Thymus (tissue), 11 donors: ENCODE results near the gene ROR1. TPM values are rescaled to one million over a fixed set of nuclear protein-coding genes. Genes with fewer than 3 reads are reported as not detected.

Experiments
- DNase-seq, 9 donors: peaks; one replicate each; pipeline ENCODE4 v3.0.0-alpha.2; 2013; ENCODE audit warnings: low spot score in 9 of 9, low read depth in 6 of 9, missing footprints in 1 of 9
- H3K27ac ChIP-seq, 2 donors: one replicate each; pipeline ENCODE4 v1.5.1; 2013; ENCODE audit warnings: control low read depth in 1 of 2, low read depth in 1 of 2, low read length in 1 of 2, mild to moderate bottlenecking in 1 of 2, moderate library complexity in 1 of 2
- H3K27me3 ChIP-seq, 2 donors: one replicate each; pipeline ENCODE4 v1.5.1; 2013; ENCODE audit warnings: low read length in 1 of 2; ENCODE audit not compliant: control insufficient read depth in 2 of 2, insufficient read depth in 1 of 2
- H3K36me3 ChIP-seq, 2 donors: one replicate each; pipeline ENCODE4 v1.5.1; 2013; ENCODE audit warnings: low read length in 1 of 2, mild to moderate bottlenecking in 1 of 2, moderate library complexity in 1 of 2; ENCODE audit not compliant: control insufficient read depth in 2 of 2, insufficient read depth in 2 of 2
- H3K4me1 ChIP-seq, 2 donors: one replicate each; pipeline ENCODE4 v1.5.1; 2013; ENCODE audit warnings: low read length in 2 of 2; ENCODE audit not compliant: control insufficient read depth in 2 of 2, insufficient read depth in 2 of 2
- H3K4me3 ChIP-seq, 2 donors: one replicate each; pipeline ENCODE4 v1.5.1; 2013; ENCODE audit warnings: low read length in 2 of 2, control low read depth in 1 of 2, mild to moderate bottlenecking in 1 of 2
- H3K9me3 ChIP-seq, 2 donors: one replicate each; pipeline ENCODE4 v1.5.1; 2013; ENCODE audit warnings: low read length in 1 of 2, mild to moderate bottlenecking in 1 of 2; ENCODE audit not compliant: control insufficient read depth in 2 of 2, insufficient read depth in 1 of 2
- WGBS: extraction: QIAGEN DNeasy Blood & Tissue Kit; methylation state at CpG from one replicate; pipeline ENCODE4 v1.1.7; 2013; 5-methylcytosine and 5-hydroxymethylcytosine counted together
- polyA plus RNA-seq: library from polyadenylated mRNA; stranded (reverse); fragments of 200-250 nt; gene quantifications from one replicate; pipeline ENCODE4 v1.2.3, GENCODE V29; 2013
- total RNA-seq: library from RNA; stranded (reverse); fragments of 120-200 nt; gene quantifications from one replicate; pipeline ENCODE4 v1.2.4, GENCODE V29; 2013
- donor health status: healthy.

ROR1 gene
- total and polyA plus RNA-seq, 2 donors: 1.5 to 5.2 TPM

GRCh38 chr1:63884486-63884885 lies 110.7 kb downstream of the ROR1 start:
- H3K4me1 ChIP-seq: no peaks in the 10 kb centered on the region
- no peaks in the 10 kb centered on the region for H3K9me3 ChIP-seq
- H3K36me3 ChIP-seq: no peaks in the 10 kb centered on the region
- 96% methylated on average over 2 of the region's 2 CpGs for WGBS
- no peak for DNase-seq
- H3K4me3 ChIP-seq: no peak overlapping the region
- H3K27ac ChIP-seq: no peak overlapping the region
- H3K27me3 ChIP-seq: no peaks in the 10 kb centered on the region

GRCh38 chr1:63885899-63886298 lies 112.1 kb downstream of the ROR1 start:
- WGBS: 96% methylated on average over 10 of the region's 10 CpGs
- Histone ChIP-seq H3K4me3 (no peak overlapping the region), H3K36me3 (no peaks in the 10 kb centered on the region), H3K4me1 (no peaks in the 10 kb centered on the region), H3K9me3 (no peaks in the 10 kb centered on the region), H3K27me3 (no peaks in the 10 kb centered on the region), H3K27ac (no peak overlapping the region)
- DNase-seq: no peak

- H3K27ac ChIP-seq: no peak overlapping the region
- no peaks in the 10 kb centered on the region for H3K9me3 ChIP-seq
- 95% methylated on average over 3 of the region's 3 CpGs for whole genome bisulfite sequencing
- no peaks in the 10 kb centered on the region for H3K36me3 ChIP-seq
- no peak overlapping the region for H3K4me3 ChIP-seq
- H3K4me1 ChIP-seq: no peaks in the 10 kb centered on the region
- DNase-seq: no peak
- H3K27me3 ChIP-seq: no peaks in the 10 kb centered on the region
Observed at GRCh38 chr1:63886340-63886739, 112.5 kb downstream of the ROR1 start.

- H3K27ac ChIP-seq: no peak overlapping the region
- no peaks in the 10 kb centered on the region for H3K9me3 ChIP-seq
- 97% methylated on average over 2 of the region's 2 CpGs for WGBS
Observed at GRCh38 chr1:63887809-63888208, 114.0 kb downstream of the ROR1 start.

GRCh38 chr1:63888984-63889383 lies 115.2 kb downstream of the ROR1 start:
- no peak overlapping the region for H3K27ac ChIP-seq
- no peaks in the 10 kb centered on the region for H3K36me3 ChIP-seq
- no peaks in the 10 kb centered on the region for H3K9me3 ChIP-seq
- H3K4me3 ChIP-seq: no peak overlapping the region
- DNase-seq: no peak
- peaks cover 0 to 5% of the 10 kb centered on the region in 2 donors for H3K4me1 ChIP-seq
- no peaks in the 10 kb centered on the region for H3K27me3 ChIP-seq
- 95% methylated on average over 1 of the region's 1 CpG for WGBS

More at GRCh38 chr1:63887809-63888208, 114.0 kb downstream of the ROR1 start:
- H3K4me1 ChIP-seq: peaks cover 0 to 3% of the 10 kb centered on the region in 2 donors
- DNase-seq: no peak
- H3K27me3 ChIP-seq: no peaks in the 10 kb centered on the region
- H3K36me3 ChIP-seq: no peaks in the 10 kb centered on the region
- H3K4me3 ChIP-seq: no peak overlapping the region

GRCh38 chr1:63890468-63890867 lies 116.7 kb downstream of the ROR1 start:
- no peak overlapping the region for H3K27ac ChIP-seq

GRCh38 chr1:63891060-63891690 lies 117.4 kb downstream of the ROR1 start:
- Histone ChIP-seq H3K27me3 (no peaks in the 10 kb centered on the region), H3K36me3 (no peaks in the 10 kb centered on the region), H3K4me1 (peaks cover 0 to 5% of the 10 kb centered on the region in 2 donors), H3K9me3 (no peaks in the 10 kb centered on the region), H3K27ac (no peak overlapping the region), H3K4me3 (no peak overlapping the region)
- 96% methylated on average over 4 of the region's 4 CpGs for WGBS
- DNase-seq: no peak

More at GRCh38 chr1:63890468-63890867, 116.7 kb downstream of the ROR1 start:
- no peaks in the 10 kb centered on the region for H3K27me3 ChIP-seq
- no peak for DNase-seq
- H3K4me3 ChIP-seq: no peak overlapping the region
- H3K9me3 ChIP-seq: no peaks in the 10 kb centered on the region
- peaks cover 0 to 5% of the 10 kb centered on the region in 2 donors for H3K4me1 ChIP-seq
- H3K36me3 ChIP-seq: no peaks in the 10 kb centered on the region

GRCh38 chr1:63892632-63893395 lies 119.0 kb downstream of the ROR1 start:
- Histone ChIP-seq H3K4me3 (no peak overlapping the region), H3K36me3 (no peaks in the 10 kb centered on the region), H3K27ac (no peak overlapping the region), H3K4me1 (peaks cover 0 to 5% of the 10 kb centered on the region in 2 donors), H3K27me3 (no peaks in the 10 kb centered on the region), H3K9me3 (no peaks in the 10 kb centered on the region)
- 88% methylated on average over 8 of the region's 8 CpGs for WGBS
- DNase-seq: peak in 1 of 9 donors; percentile 18

GRCh38 chr1:63893976-63894375 lies 120.2 kb downstream of the ROR1 start:
- peaks cover 0 to 5% of the 10 kb centered on the region in 2 donors for H3K4me1 ChIP-seq
- no peaks in the 10 kb centered on the region for H3K9me3 ChIP-seq
- no peak for DNase-seq
- H3K36me3 ChIP-seq: no peaks in the 10 kb centered on the region
- H3K4me3 ChIP-seq: no peak overlapping the region
- H3K27me3 ChIP-seq: no peaks in the 10 kb centered on the region
- over 99% methylated on average over 3 of the region's 3 CpGs for WGBS
- H3K27ac ChIP-seq: no peak overlapping the region
